GM12891 (cell line): Measurements from ENCODE around the gene AFG3L2.

Experiments
- DNase-seq: peaks from one replicate; pipeline ENCODE4 v3.0.0; 2011; ENCODE audit warnings: low spot score; ENCODE audit not compliant: insufficient read length
- FAIRE-seq: peaks from 2 replicates; lab custom pipeline; 2011; peaks lifted over from hg19 to GRCh38; lab: Jason Lieb, UNC
- PAX5 ChIP-seq: IDR thresholded peaks from 2 replicates; pipeline ENCODE4 v1.6.1; 2011; ENCODE audit warnings: low read length, moderate library complexity, mild to moderate bottlenecking; ENCODE audit not compliant: insufficient read depth, severe bottlenecking
- POLR2A ChIP-seq: IDR thresholded peaks from 2 replicates; pipeline ENCODE4 v1.6.1; 2011; ENCODE audit warnings: low read depth, low read length, control low read depth
- POLR2AphosphoS5 ChIP-seq: IDR thresholded peaks from 2 replicates; pipeline ENCODE4 v1.6.1; 2011; ENCODE audit warnings: low read depth, low read length, control low read depth
- POU2F2 ChIP-seq: IDR thresholded peaks from 2 replicates; pipeline ENCODE4 v1.6.1; 2011; ENCODE audit warnings: low read depth, mild to moderate bottlenecking, control low read depth, low read length, moderate library complexity
- SPI1 ChIP-seq: IDR thresholded peaks from 2 replicates; pipeline ENCODE4 v1.6.1; 2011; ENCODE audit warnings: low read depth, low read length, control low read depth
- TAF1 ChIP-seq: IDR thresholded peaks from 2 replicates; pipeline ENCODE4 v1.6.1; 2011; ENCODE audit warnings: low read depth, low read length, control low read depth

Gene AFG3L2

GRCh38 chr18:12338382-12338781 lies 38.6 kb downstream of the AFG3L2 start:
- FAIRE-seq (no peak), DNase-seq (no peak)
- no peak for TF ChIP-seq POLR2A

GRCh38 chr18:12336887-12337286 lies 40.1 kb downstream of the AFG3L2 start:
- DNase-seq: no peak
- no peak for FAIRE-seq
- TF ChIP-seq PAX5: no peak

GRCh38 chr18:12336171-12336613 lies 40.8 kb downstream of the AFG3L2 start:
- FAIRE-seq (no peak), DNase-seq (no peak)
- no peak for TF ChIP-seq PAX5
- TF ChIP-seq POLR2A: no peak
- TF ChIP-seq POLR2AphosphoS5: no peak
- TF ChIP-seq SPI1: no peak
- TF ChIP-seq POU2F2: no peak
- no peak for TF ChIP-seq TAF1

- FAIRE-seq (no peak), DNase-seq (no peak)
- TF ChIP-seq POLR2AphosphoS5: no peak
- TF ChIP-seq TAF1: no peak
- TF ChIP-seq POLR2A: no peak
- no peak for TF ChIP-seq POU2F2
- TF ChIP-seq SPI1: no peak
- no peak for TF ChIP-seq PAX5
Observed at GRCh38 chr18:12335503-12335902, 41.5 kb downstream of the AFG3L2 start.

- TF ChIP-seq POLR2AphosphoS5 (no peak), TAF1 (no peak), POU2F2 (no peak), PAX5 (no peak), POLR2A (no peak)
- no peak for FAIRE-seq
- no peak for DNase-seq
Observed at GRCh38 chr18:12334863-12335262, 42.2 kb downstream of the AFG3L2 start.

GRCh38 chr18:12334366-12334808 lies 42.6 kb downstream of the AFG3L2 start:
- no peak for FAIRE-seq
- no peak for DNase-seq
- TF ChIP-seq TAF1: no peak

GRCh38 chr18:12333506-12334290 lies 43.3 kb downstream of the AFG3L2 start:
- FAIRE-seq: no peak
- TF ChIP-seq PAX5 (no peak), TAF1 (no peak), SPI1 (no peak), POU2F2 (no peak), POLR2AphosphoS5 (no peak), POLR2A (no peak)
- DNase-seq: no peak

GRCh38 chr18:12330766-12331165 lies 46.3 kb downstream of the AFG3L2 start:
- FAIRE-seq (no peak), DNase-seq (no peak)
- TF ChIP-seq TAF1 (no peak), SPI1 (no peak), POLR2A (no peak), POU2F2 (no peak), PAX5 (no peak), POLR2AphosphoS5 (no peak)

- TF ChIP-seq SPI1 (no peak), POLR2A (no peak), TAF1 (no peak), POLR2AphosphoS5 (no peak), PAX5 (no peak), POU2F2 (no peak)
- FAIRE-seq (no peak), DNase-seq (no peak)
Observed at GRCh38 chr18:12329125-12329698, 47.8 kb downstream of the AFG3L2 start.

GRCh38 chr18:12328179-12328823 lies 48.7 kb downstream of the AFG3L2 start:
- no peak for TF ChIP-seq POU2F2
- no peak for TF ChIP-seq TAF1
- TF ChIP-seq POLR2A: no peak
- TF ChIP-seq POLR2AphosphoS5: no peak
- no peak for TF ChIP-seq PAX5
- no peak for TF ChIP-seq SPI1
- FAIRE-seq: no peak
- no peak for DNase-seq
